ENCODE measurements around the gene CHST7.

DNA sequence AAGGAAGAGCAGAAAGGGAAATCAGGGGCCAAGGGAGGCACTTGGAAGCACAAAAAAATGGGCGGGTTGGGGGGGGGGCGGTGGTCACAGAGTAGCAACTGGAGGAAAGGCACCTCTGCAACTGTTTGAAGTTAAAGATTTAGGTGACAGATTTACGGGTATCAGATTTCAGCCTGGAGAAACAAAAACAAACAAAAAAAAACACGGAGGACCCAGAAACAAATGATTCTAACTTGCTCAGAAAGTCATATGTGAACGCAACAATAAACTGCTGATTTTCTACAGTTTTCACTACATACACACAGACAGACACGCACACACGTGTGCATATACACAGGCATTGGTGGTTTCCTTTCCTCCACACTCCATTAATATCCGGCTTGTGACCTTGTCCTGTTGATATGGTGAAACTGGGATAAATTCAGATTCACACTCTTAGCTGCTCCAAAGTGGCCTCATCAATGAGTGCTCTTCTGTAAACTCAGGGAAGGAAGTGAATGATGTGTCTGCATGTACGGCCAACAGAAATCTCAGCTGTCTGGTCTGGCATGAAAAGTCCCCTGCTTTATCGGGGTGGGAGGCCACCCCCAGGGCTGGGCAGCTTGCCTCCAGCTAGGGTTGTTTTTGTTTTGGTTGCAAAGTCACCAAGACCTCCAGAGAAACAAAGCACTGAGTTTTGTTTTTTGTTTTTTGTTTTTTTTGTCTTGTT lies 54.3 kb downstream of the CHST7 start:
- no peak for TF ChIP-seq CTCF (IDR thresholded peaks at IDR 0.05)
- no peak for TF ChIP-seq POLR2A (IDR thresholded peaks at IDR 0.05)
- TF ChIP-seq POLR2AphosphoS5 (IDR thresholded peaks at IDR 0.05): no peak
- no peak for TF ChIP-seq EP300 (IDR thresholded peaks at IDR 0.05; ENCODE audit: low read depth)
